HG03558 (cell line): Measurements from ENCODE around the gene C2CD4C.
"Not testable (repeated sequence)": the region's sequence is repeated elsewhere in the genome, so short reads cannot be mapped to it uniquely, and the experiment has no call there.

ENCODE experiments used
- ATAC-seq: cut with Tn5 transposase; IDR thresholded peaks from one replicate; pipeline ENCODE4 v1.9.1; 2021; ENCODE audit warnings: moderate number of reproducible peaks; ENCODE audit not compliant: unreplicated experiment; ENCODE audit errors: extremely low read depth

The C2CD4C gene

GRCh38 chr19:439167-439900 lies 30.4 kb upstream of the C2CD4C start:
- ATAC-seq = no peak

GRCh38 chr19:438416-438958 lies 29.5 kb upstream of the C2CD4C start:
- no peak for ATAC-seq

GRCh38 chr19:437041-437440 lies 28.1 kb upstream of the C2CD4C start:
- ATAC-seq = no peak

- ATAC-seq = no peak
Measured at GRCh38 chr19:436413-436950, 27.5 kb upstream of the C2CD4C start.

GRCh38 chr19:435707-436412 lies 26.9 kb upstream of the C2CD4C start:
- ATAC-seq = no peak

GRCh38 chr19:435056-435706 lies 26.2 kb upstream of the C2CD4C start:
- ATAC-seq = no peak

- no peak for ATAC-seq
Measured at GRCh38 chr19:434152-434960, 25.4 kb upstream of the C2CD4C start.

- ATAC-seq = no peak
Measured at GRCh38 chr19:430701-431100, 21.8 kb upstream of the C2CD4C start.

- no peak for ATAC-seq
Measured at GRCh38 chr19:428149-428548, 19.2 kb upstream of the C2CD4C start.

- ATAC-seq = not testable (repeated sequence)
Measured at GRCh38 chr19:427675-428074, 18.7 kb upstream of the C2CD4C start.

GRCh38 chr19:426725-427445 lies 17.9 kb upstream of the C2CD4C start:
- ATAC-seq = no peak

GRCh38 chr19:425056-425455 lies 16.1 kb upstream of the C2CD4C start:
- ATAC-seq = no peak

GRCh38 chr19:424546-424945 lies 15.6 kb upstream of the C2CD4C start:
- no peak for ATAC-seq

GRCh38 chr19:423691-424466 lies 14.9 kb upstream of the C2CD4C start:
- no peak for ATAC-seq

GRCh38 chr19:422917-423226 lies 13.9 kb upstream of the C2CD4C start:
- not testable (repeated sequence) for ATAC-seq

GRCh38 chr19:422213-422916 lies 13.4 kb upstream of the C2CD4C start:
- no peak for ATAC-seq

- no peak for ATAC-seq
Measured at GRCh38 chr19:419721-420515, 11.0 kb upstream of the C2CD4C start.
